HEK293 (cell line): ENCODE measurements around the gene KXD1.

Experiments used
- CTCF ChIA-PET: fragments of 350-600 bp; formaldehyde crosslinking; extraction: SDS; loops from one replicate; lab custom pipeline; 2021; ENCODE audit warnings: antibody characterized with exemption; lab: Yijun Ruan, JAX
- POLR2A ChIA-PET: fragments of 300-600 bp; formaldehyde crosslinking; extraction: SDS; loops from one replicate; lab custom pipeline; 2020; ENCODE audit warnings: antibody characterized with exemption, inconsistent platforms; lab: Yijun Ruan, JAX
- H3K27ac ChIP-seq: fragments of 200-500 bp; sonication (Bioruptor generic); 2 replicates; pipeline ENCODE4 v1.5.1; 2014; ENCODE audit warnings: low read depth, low read length, control low read depth, inconsistent platforms; ENCODE audit errors: extremely low read depth
- H3K36me3 ChIP-seq, 2 experiments: fragments of 200-500 bp in 1 of 2; sonication (Bioruptor generic) in 1 of 2; 1 replicate in 1 of 2; 2 replicates in 1 of 2; pipeline ENCODE4 v1.5.1; 2014 to 2017; ENCODE audit warnings: inconsistent platforms in 2 of 2, low read length in 2 of 2; ENCODE audit not compliant: control insufficient read depth in 2 of 2, insufficient read depth in 1 of 2
- H3K4me1 ChIP-seq: fragments of 200-500 bp; sonication (Bioruptor generic); 2 replicates; pipeline ENCODE4 v1.5.1; 2014; ENCODE audit warnings: mild to moderate bottlenecking, low read length, inconsistent platforms; ENCODE audit not compliant: control insufficient read depth, insufficient read depth
- H3K4me3 ChIP-seq: 2 replicates; pipeline ENCODE4 v1.5.1; 2011; ENCODE audit warnings: low read depth, mild to moderate bottlenecking, control low read depth, low read length, moderate library complexity
- H3K9me3 ChIP-seq: fragments of 200-500 bp; sonication (Bioruptor generic); 2 replicates; pipeline ENCODE4 v1.5.1; 2014; ENCODE audit warnings: low read depth, low read length, inconsistent platforms; ENCODE audit not compliant: control insufficient read depth, insufficient read depth
- FEZF1 ChIP-seq: fragments of 450-650 bp; formaldehyde crosslinking; IDR thresholded peaks from 2 replicates; pipeline ENCODE4 v1.5.1; 2016; ENCODE audit warnings: missing biosample characterization, missing genetic modification characterization
- GFI1B ChIP-seq: fragments of 450-650 bp; formaldehyde crosslinking; IDR thresholded peaks from 2 replicates; pipeline ENCODE4 v1.5.1; 2016; ENCODE audit warnings: missing biosample characterization, missing genetic modification characterization
- GLIS1 ChIP-seq: fragments of 450-650 bp; formaldehyde crosslinking; IDR thresholded peaks from 2 replicates; pipeline ENCODE4 v1.5.1; 2016; ENCODE audit warnings: missing biosample characterization, missing genetic modification characterization
- IKZF3 ChIP-seq: fragments of 450-650 bp; IDR thresholded peaks from 2 replicates; pipeline ENCODE4 v1.5.0; 2018; ENCODE audit warnings: missing biosample characterization, mild to moderate bottlenecking, missing genetic modification characterization, moderate library complexity
- KLF1 ChIP-seq: fragments of 450-650 bp; formaldehyde crosslinking; IDR thresholded peaks from 2 replicates; pipeline ENCODE4 v1.5.1; 2016; ENCODE audit warnings: missing biosample characterization, missing genetic modification characterization
- OVOL3 ChIP-seq: fragments of 450-650 bp; formaldehyde crosslinking; IDR thresholded peaks from 2 replicates; pipeline ENCODE4 v1.5.1; 2016; ENCODE audit warnings: missing biosample characterization, missing genetic modification characterization
- REPIN1 ChIP-seq: fragments of 450-650 bp; formaldehyde crosslinking; IDR thresholded peaks from 2 replicates; pipeline ENCODE4 v1.5.1; 2017; ENCODE audit warnings: missing biosample characterization, missing genetic modification characterization, low read depth
- SETDB1 ChIP-seq: IDR thresholded peaks from one replicate; pipeline ENCODE4 v1.6.1; 2017; ENCODE audit warnings: mild to moderate bottlenecking, low read length, moderate library complexity, mixed read lengths; ENCODE audit not compliant: insufficient read length
- TCF7L2 ChIP-seq: IDR thresholded peaks from 2 replicates; pipeline ENCODE4 v1.6.1; 2011; ENCODE audit warnings: low read depth, mild to moderate bottlenecking, inconsistent platforms, low read length, moderate library complexity, borderline replicate concordance
- ZBTB17 ChIP-seq: fragments of 450-650 bp; formaldehyde crosslinking; IDR thresholded peaks from 2 replicates; pipeline ENCODE4 v1.5.1; 2016; ENCODE audit warnings: missing biosample characterization, missing genetic modification characterization
- ZBTB21 ChIP-seq: fragments of 450-650 bp; formaldehyde crosslinking; IDR thresholded peaks from 2 replicates; pipeline ENCODE4 v1.5.1; 2017; ENCODE audit warnings: missing biosample characterization, missing genetic modification characterization
- ZFP41 ChIP-seq: fragments of 450-650 bp; formaldehyde crosslinking; IDR thresholded peaks from 2 replicates; pipeline ENCODE4 v1.5.1; 2016; ENCODE audit warnings: missing biosample characterization, missing genetic modification characterization, borderline replicate concordance
- ZNF146 ChIP-seq: fragments of 450-650 bp; formaldehyde crosslinking; IDR thresholded peaks from 2 replicates; pipeline ENCODE4 v1.5.1; 2016; ENCODE audit warnings: missing biosample characterization, missing genetic modification characterization
- ZNF266 ChIP-seq: fragments of 450-650 bp; formaldehyde crosslinking; IDR thresholded peaks from 2 replicates; pipeline ENCODE4 v1.5.1; 2016; ENCODE audit warnings: missing biosample characterization, missing genetic modification characterization, low read depth
- ZNF335 ChIP-seq: fragments of 450-650 bp; formaldehyde crosslinking; conservative IDR thresholded peaks from 2 replicates; pipeline ENCODE4 v1.5.1; 2016; ENCODE audit warnings: missing biosample characterization, missing genetic modification characterization
- ZNF350 ChIP-seq: fragments of 450-650 bp; formaldehyde crosslinking; IDR thresholded peaks from 2 replicates; pipeline ENCODE4 v1.5.0; 2017; ENCODE audit warnings: missing biosample characterization, mild to moderate bottlenecking, missing genetic modification characterization
- ZNF513 ChIP-seq: fragments of 450-650 bp; IDR thresholded peaks from 2 replicates; pipeline ENCODE4 v1.5.1; 2018; ENCODE audit warnings: missing biosample characterization, missing genetic modification characterization
- ZNF521 ChIP-seq: fragments of 450-650 bp; formaldehyde crosslinking; IDR thresholded peaks from 2 replicates; pipeline ENCODE4 v1.5.1; 2017; ENCODE audit warnings: missing biosample characterization, mild to moderate bottlenecking, missing genetic modification characterization
- ZNF549 ChIP-seq: fragments of 450-650 bp; IDR thresholded peaks from 2 replicates; pipeline ENCODE4 v1.5.1; 2018; ENCODE audit warnings: missing biosample characterization, missing genetic modification characterization, mild to moderate bottlenecking, inconsistent platforms, moderate library complexity
- ZNF585B ChIP-seq: fragments of 450-650 bp; formaldehyde crosslinking; IDR thresholded peaks from 2 replicates; pipeline ENCODE4 v1.5.1; 2016; ENCODE audit warnings: missing biosample characterization, missing genetic modification characterization
- ZNF621 ChIP-seq: fragments of 450-650 bp; formaldehyde crosslinking; IDR thresholded peaks from 2 replicates; pipeline ENCODE4 v1.5.1; 2017; ENCODE audit warnings: missing biosample characterization, missing genetic modification characterization
- ZNF660 ChIP-seq: fragments of 450-650 bp; IDR thresholded peaks from 2 replicates; pipeline ENCODE4 v1.5.1; 2018; ENCODE audit warnings: missing biosample characterization, mild to moderate bottlenecking, missing genetic modification characterization
- ZNF692 ChIP-seq: fragments of 450-650 bp; formaldehyde crosslinking; IDR thresholded peaks from 2 replicates; pipeline ENCODE4 v1.5.1; 2016; ENCODE audit warnings: missing biosample characterization, missing genetic modification characterization
- ZNF837 ChIP-seq: fragments of 450-650 bp; formaldehyde crosslinking; IDR thresholded peaks from 2 replicates; pipeline ENCODE4 v1.5.1; 2016; ENCODE audit warnings: missing biosample characterization, missing genetic modification characterization
- TF ChIP-seq, protein P1 (sequence below): fragments of 450-650 bp; formaldehyde crosslinking; IDR thresholded peaks from 2 replicates; pipeline ENCODE4 v1.5.1; 2016; ENCODE audit warnings: missing biosample characterization, missing genetic modification characterization
- TF ChIP-seq, protein P2 (sequence below): fragments of 450-650 bp; IDR thresholded peaks from 2 replicates; pipeline ENCODE4 v1.5.1; 2018; ENCODE audit warnings: missing biosample characterization, mild to moderate bottlenecking, missing genetic modification characterization

The KXD1 gene, protein sequence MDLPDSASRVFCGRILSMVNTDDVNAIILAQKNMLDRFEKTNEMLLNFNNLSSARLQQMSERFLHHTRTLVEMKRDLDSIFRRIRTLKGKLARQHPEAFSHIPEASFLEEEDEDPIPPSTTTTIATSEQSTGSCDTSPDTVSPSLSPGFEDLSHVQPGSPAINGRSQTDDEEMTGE

DNA sequence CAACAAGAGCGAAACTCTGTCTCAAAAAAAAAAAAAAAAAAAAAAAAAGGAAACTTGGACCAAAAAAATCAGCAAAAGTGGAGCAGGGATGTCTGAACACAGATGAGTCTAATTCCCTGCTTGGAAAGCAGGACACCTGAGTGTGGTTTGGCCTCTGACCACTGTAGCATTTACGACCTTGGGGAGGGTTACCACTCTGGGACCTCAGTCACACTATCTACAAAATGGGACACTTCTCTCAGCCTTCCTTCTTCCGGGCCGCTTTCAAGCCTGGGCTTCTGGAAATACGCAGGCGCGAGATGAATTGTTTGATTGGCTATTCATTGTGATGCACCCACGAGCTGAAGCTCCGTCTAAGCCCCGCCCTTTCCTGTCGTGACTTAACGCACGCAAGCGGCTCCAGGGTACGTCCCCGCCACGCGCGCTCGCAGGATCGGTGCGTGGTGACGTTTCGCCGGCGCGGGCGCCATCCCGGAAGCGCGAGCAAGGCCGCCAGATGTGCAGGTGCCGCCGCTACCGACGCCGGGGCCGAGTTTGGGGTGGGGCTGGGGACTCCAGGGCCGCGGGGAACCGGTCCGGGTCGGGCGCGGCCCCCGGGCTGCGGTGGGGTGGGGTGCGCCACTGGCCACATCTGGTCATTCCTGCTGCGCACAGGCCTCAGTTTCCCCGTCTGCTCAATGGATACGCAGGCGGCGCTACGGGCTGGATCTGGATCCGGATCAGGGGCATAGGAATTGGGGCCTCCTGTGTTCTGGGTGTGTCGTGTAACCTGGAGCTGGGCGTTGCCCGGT, at the start of gene KXD1:
Gene KXD1, plus strand, starts transcription at position 460 of the 791 bp plus-strand sequence. CDS start 4,187 bp downstream, outside the sequence.
- H3K4me3 ChIP-seq: peak within 1 kb of the TSS; percentile 81
- ChIA-PET POLR2A (interaction anchor here (0.5 to 4.9 kb wide), 18 partner anchors 10 to 623 kb away, joined by 3 to 62 read pairs (median 5); partner anchors contain the start of genes ELL, REX1BD and UBA52), CTCF (interaction anchor here (0.6 to 2.2 kb wide), 3 partner anchors 51 to 96 kb away, joined by 3 to 9 read pairs (median 4); no protein-coding TSS in a partner anchor)
- H3K36me3 ChIP-seq: peaks cover 0 to 15% of the 10 kb centered on the region in 2 experiments; a peak in 2 of 3 replicates
- no peaks in the 10 kb centered on the region for H3K9me3 ChIP-seq
- H3K27ac ChIP-seq: peak within 1 kb of the TSS; percentile 51; the same call in 1 of the 2 replicates
- no peaks in the 10 kb centered on the region for H3K4me1 ChIP-seq
- TF ChIP-seq ZNF350 (no peak), IKZF3 (no peak), SETDB1 (peak; percentile 44), ZNF585B (tag by site-specific recombination) (no peak), ZNF146 (tag by site-specific recombination) (peak; percentile 15; the same call in 1 of the 2 replicates), ZNF837 (tag by site-specific recombination) (no peak), ZNF621 (no peak), OVOL3 (tag by site-specific recombination) (no peak), ZNF335 (tag by site-specific recombination) (peak; percentile 74), ZFP41 (tag by site-specific recombination) (no peak), ZNF521 (no peak), ZNF692 (tag by site-specific recombination) (peak; percentile 59; the same call in 1 of the 2 replicates), ZBTB17 (tag by site-specific recombination) (0 out of 2 replicates have a peak, but pooled peaks have one; percentile 16), KLF1 (0 out of 2 replicates have a peak, but pooled peaks have one; percentile 64), ZNF513 (tag by site-specific recombination) (peak; percentile 61), GFI1B (tag by site-specific recombination) (no peak; the same call in 1 of the 2 replicates), TCF7L2 (no peak), FEZF1 (tag by site-specific recombination) (no peak), ZNF266 (tag by site-specific recombination) (no peak), GLIS1 (tag by site-specific recombination) (no peak), ZNF549 (tag by site-specific recombination) (no peak), ZBTB21 (0 out of 2 replicates have a peak, but pooled peaks have one; percentile 43), ZNF660 (tag by site-specific recombination) (no peak), REPIN1 (no peak)
- TF ChIP-seq, protein P1, sequence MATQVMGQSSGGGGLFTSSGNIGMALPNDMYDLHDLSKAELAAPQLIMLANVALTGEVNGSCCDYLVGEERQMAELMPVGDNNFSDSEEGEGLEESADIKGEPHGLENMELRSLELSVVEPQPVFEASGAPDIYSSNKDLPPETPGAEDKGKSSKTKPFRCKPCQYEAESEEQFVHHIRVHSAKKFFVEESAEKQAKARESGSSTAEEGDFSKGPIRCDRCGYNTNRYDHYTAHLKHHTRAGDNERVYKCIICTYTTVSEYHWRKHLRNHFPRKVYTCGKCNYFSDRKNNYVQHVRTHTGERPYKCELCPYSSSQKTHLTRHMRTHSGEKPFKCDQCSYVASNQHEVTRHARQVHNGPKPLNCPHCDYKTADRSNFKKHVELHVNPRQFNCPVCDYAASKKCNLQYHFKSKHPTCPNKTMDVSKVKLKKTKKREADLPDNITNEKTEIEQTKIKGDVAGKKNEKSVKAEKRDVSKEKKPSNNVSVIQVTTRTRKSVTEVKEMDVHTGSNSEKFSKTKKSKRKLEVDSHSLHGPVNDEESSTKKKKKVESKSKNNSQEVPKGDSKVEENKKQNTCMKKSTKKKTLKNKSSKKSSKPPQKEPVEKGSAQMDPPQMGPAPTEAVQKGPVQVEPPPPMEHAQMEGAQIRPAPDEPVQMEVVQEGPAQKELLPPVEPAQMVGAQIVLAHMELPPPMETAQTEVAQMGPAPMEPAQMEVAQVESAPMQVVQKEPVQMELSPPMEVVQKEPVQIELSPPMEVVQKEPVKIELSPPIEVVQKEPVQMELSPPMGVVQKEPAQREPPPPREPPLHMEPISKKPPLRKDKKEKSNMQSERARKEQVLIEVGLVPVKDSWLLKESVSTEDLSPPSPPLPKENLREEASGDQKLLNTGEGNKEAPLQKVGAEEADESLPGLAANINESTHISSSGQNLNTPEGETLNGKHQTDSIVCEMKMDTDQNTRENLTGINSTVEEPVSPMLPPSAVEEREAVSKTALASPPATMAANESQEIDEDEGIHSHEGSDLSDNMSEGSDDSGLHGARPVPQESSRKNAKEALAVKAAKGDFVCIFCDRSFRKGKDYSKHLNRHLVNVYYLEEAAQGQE (tag by site-specific recombination): no peak
- TF ChIP-seq, protein P2, sequence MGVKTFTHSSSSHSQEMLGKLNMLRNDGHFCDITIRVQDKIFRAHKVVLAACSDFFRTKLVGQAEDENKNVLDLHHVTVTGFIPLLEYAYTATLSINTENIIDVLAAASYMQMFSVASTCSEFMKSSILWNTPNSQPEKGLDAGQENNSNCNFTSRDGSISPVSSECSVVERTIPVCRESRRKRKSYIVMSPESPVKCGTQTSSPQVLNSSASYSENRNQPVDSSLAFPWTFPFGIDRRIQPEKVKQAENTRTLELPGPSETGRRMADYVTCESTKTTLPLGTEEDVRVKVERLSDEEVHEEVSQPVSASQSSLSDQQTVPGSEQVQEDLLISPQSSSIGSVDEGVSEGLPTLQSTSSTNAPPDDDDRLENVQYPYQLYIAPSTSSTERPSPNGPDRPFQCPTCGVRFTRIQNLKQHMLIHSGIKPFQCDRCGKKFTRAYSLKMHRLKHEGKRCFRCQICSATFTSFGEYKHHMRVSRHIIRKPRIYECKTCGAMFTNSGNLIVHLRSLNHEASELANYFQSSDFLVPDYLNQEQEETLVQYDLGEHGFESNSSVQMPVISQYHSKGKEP (tag by site-specific recombination): no peak
